Measurements from ENCODE around the gene MYO1D.

MYO1D gene

GRCh38 chr17:32492648-32493289, 384.2 kb downstream of the MYO1D start:
- peaks cover 19% of the 10 kb centered on the region for H3K4me1 ChIP-seq (ENCODE audit: low read depth, poor library complexity, severe bottlenecking)
- no peak for TF ChIP-seq CTCF (conservative IDR thresholded peaks at IDR 0.05; ENCODE audit: low read depth, low read length)
- H3K27ac ChIP-seq: no peak overlapping the region
- H4K20me1 ChIP-seq (ENCODE audit: insufficient read depth): no peaks in the 10 kb centered on the region
- no peak overlapping the region for H3K9ac ChIP-seq
- H3K4me3 ChIP-seq (IDR thresholded peaks at IDR 0.05; ENCODE audit: insufficient read depth, low read depth, low read length): no peak overlapping the region
- H3K36me3 ChIP-seq (ENCODE audit: insufficient read depth): no peaks in the 10 kb centered on the region
- H2AFZ ChIP-seq (ENCODE audit: low read depth): no peak overlapping the region
- no peak overlapping the region for H3K4me2 ChIP-seq
- no peaks in the 10 kb centered on the region for H3K79me2 ChIP-seq (ENCODE audit: insufficient read depth, low read depth)
- no peaks in the 10 kb centered on the region for H3K27me3 ChIP-seq (ENCODE audit: insufficient read depth, low read depth)

GRCh38 chr17:32492264-32492589, 384.7 kb downstream of the MYO1D start:
- Histone ChIP-seq H3K79me2 (ENCODE audit: insufficient read depth, low read depth) (no peaks in the 10 kb centered on the region), H3K9ac (no peak overlapping the region), H3K27me3 (ENCODE audit: insufficient read depth, low read depth) (no peaks in the 10 kb centered on the region), H3K27ac (no peak overlapping the region), H3K4me1 (ENCODE audit: low read depth, poor library complexity, severe bottlenecking) (peaks cover 23% of the 10 kb centered on the region), H3K36me3 (ENCODE audit: insufficient read depth) (no peaks in the 10 kb centered on the region), H2AFZ (ENCODE audit: low read depth) (no peak overlapping the region), H4K20me1 (ENCODE audit: insufficient read depth) (no peaks in the 10 kb centered on the region), H3K4me3 (IDR thresholded peaks at IDR 0.05; ENCODE audit: insufficient read depth, low read depth, low read length) (no peak overlapping the region), H3K4me2 (no peak overlapping the region)
- TF ChIP-seq CTCF (conservative IDR thresholded peaks at IDR 0.05; ENCODE audit: low read depth, low read length): no peak

- H3K27me3 ChIP-seq (ENCODE audit: insufficient read depth, low read depth): no peaks in the 10 kb centered on the region
- H3K4me1 ChIP-seq (ENCODE audit: low read depth, poor library complexity, severe bottlenecking): peaks cover 23% of the 10 kb centered on the region
- no peak overlapping the region for H2AFZ ChIP-seq (ENCODE audit: low read depth)
- H3K79me2 ChIP-seq (ENCODE audit: insufficient read depth, low read depth): no peaks in the 10 kb centered on the region
- no peak overlapping the region for H3K4me3 ChIP-seq (IDR thresholded peaks at IDR 0.05; ENCODE audit: insufficient read depth, low read depth, low read length)
- H3K36me3 ChIP-seq (ENCODE audit: insufficient read depth): no peaks in the 10 kb centered on the region
- H4K20me1 ChIP-seq (ENCODE audit: insufficient read depth): no peaks in the 10 kb centered on the region
- no peak overlapping the region for H3K27ac ChIP-seq
- H3K9ac ChIP-seq: no peak overlapping the region
- no peak overlapping the region for H3K4me2 ChIP-seq
- no peak for TF ChIP-seq CTCF (conservative IDR thresholded peaks at IDR 0.05; ENCODE audit: low read depth, low read length)
Observed at GRCh38 chr17:32491371-32492263, 385.3 kb downstream of the MYO1D start.

- Histone ChIP-seq H3K79me2 (ENCODE audit: insufficient read depth, low read depth) (no peaks in the 10 kb centered on the region), H3K9ac (no peak overlapping the region), H3K4me2 (no peak overlapping the region), H2AFZ (ENCODE audit: low read depth) (no peak overlapping the region), H3K4me3 (IDR thresholded peaks at IDR 0.05; ENCODE audit: insufficient read depth, low read depth, low read length) (no peak overlapping the region), H3K36me3 (ENCODE audit: insufficient read depth) (no peaks in the 10 kb centered on the region), H3K4me1 (ENCODE audit: low read depth, poor library complexity, severe bottlenecking) (peaks cover 30% of the 10 kb centered on the region), H4K20me1 (ENCODE audit: insufficient read depth) (no peaks in the 10 kb centered on the region), H3K27ac (no peak overlapping the region), H3K27me3 (ENCODE audit: insufficient read depth, low read depth) (no peaks in the 10 kb centered on the region)
- TF ChIP-seq CTCF (conservative IDR thresholded peaks at IDR 0.05; ENCODE audit: low read depth, low read length): no peak
Observed at GRCh38 chr17:32490101-32490482, 386.8 kb downstream of the MYO1D start.
